ENCODE data around the gene PCYT1A. TPM values are rescaled to one million over a fixed set of nuclear protein-coding genes. Genes with fewer than 3 reads are reported as not detected.

PCYT1A gene
- total and polyA plus RNA-seq, 10 of the 15 experiments (the other 5 are each of a cell fraction or from before 2014, with no cell fraction given) = 10.8 to 64.3 (median 48.6) TPM

DNA sequence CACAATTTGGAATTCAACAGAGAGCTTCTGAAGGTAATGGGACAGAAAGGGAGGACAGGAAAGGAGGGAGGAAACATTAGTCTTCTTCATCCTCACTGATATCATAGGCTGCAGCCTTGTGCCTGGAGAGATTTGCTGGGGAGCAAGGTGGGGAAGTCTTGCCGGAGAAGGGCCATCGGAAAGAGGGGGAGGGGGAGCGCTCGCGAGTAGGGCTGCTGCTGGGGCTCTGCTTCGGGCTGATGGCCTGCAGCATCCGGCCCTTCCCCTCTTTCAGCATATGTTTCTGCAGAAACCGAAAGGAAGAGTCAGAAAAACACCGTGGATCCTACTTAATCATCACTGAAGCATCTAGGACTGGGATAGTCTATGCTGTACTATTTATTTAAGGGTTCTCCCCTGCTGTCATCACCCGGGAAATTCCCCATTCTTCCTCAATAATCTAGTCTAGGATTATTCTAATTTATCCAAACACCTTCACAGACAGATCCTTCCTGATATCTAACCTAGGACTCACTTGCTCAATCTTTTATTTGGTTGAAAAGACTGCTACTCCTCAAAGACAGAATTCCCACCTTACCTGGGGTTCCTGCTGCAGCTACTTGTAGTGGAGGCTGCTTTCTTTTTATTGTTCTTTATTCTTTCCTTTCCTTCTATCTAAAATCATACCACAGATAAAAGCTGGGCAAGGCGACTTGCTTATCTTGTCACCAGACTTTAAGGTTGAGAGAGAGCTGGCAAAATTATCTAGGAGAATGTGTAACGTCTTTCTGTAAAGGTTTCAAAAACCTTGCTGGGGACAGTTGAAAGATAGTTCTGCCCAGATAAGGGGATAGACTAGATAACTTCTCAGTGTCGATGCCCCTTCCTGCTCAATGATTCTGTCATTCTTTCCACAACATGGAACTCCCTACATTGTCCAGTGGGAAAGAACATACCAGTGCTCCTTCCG is 48.6 kb downstream of the PCYT1A start (continued):
- no peak for TF ChIP-seq POU2F2 (IDR thresholded peaks at IDR 0.05; ENCODE audit: borderline replicate concordance, low read depth, low read length)
- TF ChIP-seq CBX5 (IDR thresholded peaks at IDR 0.05; ENCODE audit: low read depth) = no peak

- intact Hi-C loops (cut with micrococcal nuclease; ENCODE audit: unreplicated experiment) = no loop called here
- CTCF ChIA-PET = interaction anchor here (1.0 kb wide), 1 partner anchor 285 kb away, joined by 3 read pairs; no protein-coding TSS in a partner anchor
- WGBS (ENCODE audit: insufficient coverage, insufficient replicate concordance, low lambda C conversion rate, missing lambda C conversion rate) = 91% methylated on average over 5 of the region's 5 CpGs
Measured at GRCh38 chr3:196237203-196237602, 50.3 kb downstream of the PCYT1A start.

More at GRCh38 chr3:196237203-196237602, 50.3 kb downstream of the PCYT1A start:
- no peak for ATAC-seq
- no peak for FAIRE-seq
- TF ChIP-seq, protein P1, sequence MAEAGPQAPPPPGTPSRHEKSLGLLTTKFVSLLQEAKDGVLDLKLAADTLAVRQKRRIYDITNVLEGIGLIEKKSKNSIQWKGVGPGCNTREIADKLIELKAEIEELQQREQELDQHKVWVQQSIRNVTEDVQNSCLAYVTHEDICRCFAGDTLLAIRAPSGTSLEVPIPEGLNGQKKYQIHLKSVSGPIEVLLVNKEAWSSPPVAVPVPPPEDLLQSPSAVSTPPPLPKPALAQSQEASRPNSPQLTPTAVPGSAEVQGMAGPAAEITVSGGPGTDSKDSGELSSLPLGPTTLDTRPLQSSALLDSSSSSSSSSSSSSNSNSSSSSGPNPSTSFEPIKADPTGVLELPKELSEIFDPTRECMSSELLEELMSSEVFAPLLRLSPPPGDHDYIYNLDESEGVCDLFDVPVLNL (IDR thresholded peaks at IDR 0.05; ENCODE audit: low read depth, low read length) = no peak
- TF ChIP-seq ATF7 (IDR thresholded peaks at IDR 0.05; ENCODE audit: low read depth) = no peak
- TF ChIP-seq SUPT20H (IDR thresholded peaks at IDR 0.05; ENCODE audit: borderline replicate concordance, control insufficient read depth, low read depth, low read length) = no peak
- peak; percentile 49; the same call in 1 of the 2 replicates for TF ChIP-seq RUNX3 (IDR thresholded peaks at IDR 0.05; ENCODE audit: low read length)
- TF ChIP-seq RAD51 (IDR thresholded peaks at IDR 0.05) = peak; percentile 83
- peak in 1 of 2 experiments; percentile 26; a peak in 1 of 4 replicates for TF ChIP-seq IKZF2 (IDR thresholded peaks at IDR 0.05)
- TF ChIP-seq BHLHE40 (IDR thresholded peaks at IDR 0.05; ENCODE audit: borderline replicate concordance in 1 of 2, low read depth in 2 of 2, low read length in 1 of 2) = peak; percentile 84 to 91
- no peak for TF ChIP-seq HDGF (IDR thresholded peaks at IDR 0.05)
- TF ChIP-seq MEF2B (IDR thresholded peaks at IDR 0.05; ENCODE audit: partially characterized antibody, poor library complexity, severe bottlenecking) = peak; percentile 27
- TF ChIP-seq PML (IDR thresholded peaks at IDR 0.05; ENCODE audit: low read length) = no peak
- no peak for TF ChIP-seq PAX5 (IDR thresholded peaks at IDR 0.05; ENCODE audit: borderline replicate concordance, low read depth, low read length)
- no peak for TF ChIP-seq POU2F2 (IDR thresholded peaks at IDR 0.05; ENCODE audit: borderline replicate concordance, low read depth, low read length)
- TF ChIP-seq SRF (IDR thresholded peaks at IDR 0.05; ENCODE audit: low read depth in 2 of 2, low read length in 2 of 2) = no peak
- TF ChIP-seq, protein P2, sequence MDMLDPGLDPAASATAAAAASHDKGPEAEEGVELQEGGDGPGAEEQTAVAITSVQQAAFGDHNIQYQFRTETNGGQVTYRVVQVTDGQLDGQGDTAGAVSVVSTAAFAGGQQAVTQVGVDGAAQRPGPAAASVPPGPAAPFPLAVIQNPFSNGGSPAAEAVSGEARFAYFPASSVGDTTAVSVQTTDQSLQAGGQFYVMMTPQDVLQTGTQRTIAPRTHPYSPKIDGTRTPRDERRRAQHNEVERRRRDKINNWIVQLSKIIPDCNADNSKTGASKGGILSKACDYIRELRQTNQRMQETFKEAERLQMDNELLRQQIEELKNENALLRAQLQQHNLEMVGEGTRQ (IDR thresholded peaks at IDR 0.05; ENCODE audit: borderline replicate concordance, low read depth, low read length) = 0 out of 2 replicates have a peak, but pooled peaks have one; percentile 12
- TF ChIP-seq SIX5 (IDR thresholded peaks at IDR 0.05; ENCODE audit: low read depth, low read length, severe bottlenecking) = no peak
- TF ChIP-seq, protein P3, sequence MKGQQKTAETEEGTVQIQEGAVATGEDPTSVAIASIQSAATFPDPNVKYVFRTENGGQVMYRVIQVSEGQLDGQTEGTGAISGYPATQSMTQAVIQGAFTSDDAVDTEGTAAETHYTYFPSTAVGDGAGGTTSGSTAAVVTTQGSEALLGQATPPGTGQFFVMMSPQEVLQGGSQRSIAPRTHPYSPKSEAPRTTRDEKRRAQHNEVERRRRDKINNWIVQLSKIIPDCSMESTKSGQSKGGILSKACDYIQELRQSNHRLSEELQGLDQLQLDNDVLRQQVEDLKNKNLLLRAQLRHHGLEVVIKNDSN (IDR thresholded peaks at IDR 0.05; ENCODE audit: borderline replicate concordance, extremely low read length, insufficient read depth, low read depth, low read length) = peak; percentile 42
- H3K36me3 ChIP-seq (ENCODE audit: control insufficient read depth in 2 of 2, insufficient read depth in 2 of 2, low read length in 1 of 2) = peaks cover 2 to 7% of the 10 kb centered on the region in 2 experiments; a peak in 3 of 4 replicates
- H3K27me3 ChIP-seq (replicated peaks in 1 of 2; ENCODE audit: control insufficient read depth in 2 of 2, insufficient read depth in 2 of 2, low read length in 1 of 2) = no peaks in the 10 kb centered on the region
- no peaks in the 10 kb centered on the region for H3K9me3 ChIP-seq (replicated peaks; ENCODE audit: control insufficient read depth, insufficient read depth, low read length)
- no peak overlapping the region for H3K4me3 ChIP-seq
- ChIA-PET SMC1A (ENCODE audit: uncharacterized antibody, unreplicated experiment) (no interaction called here), POLR2A (no interaction called here), RAD21 (ENCODE audit: unreplicated experiment) (no interaction called here)
- peak overlapping the region; percentile 20; the same call in 1 of the 2 replicates for H3K27ac ChIP-seq (ENCODE audit: control insufficient read depth, insufficient read depth)
- no peaks in the 10 kb centered on the region for H3K79me2 ChIP-seq (ENCODE audit: control insufficient read depth, insufficient read depth, low read length)
- H3K9ac ChIP-seq (ENCODE audit: control insufficient read depth, insufficient read depth, low read length) = no peak overlapping the region; the same call in 1 of the 2 replicates
- peaks cover 25% of the 10 kb centered on the region for H3K4me1 ChIP-seq (ENCODE audit: control insufficient read depth, insufficient read depth, low read length)
- H2AFZ ChIP-seq (ENCODE audit: control insufficient read depth, low read depth, low read length) = no peak overlapping the region
- no peaks in the 10 kb centered on the region for H4K20me1 ChIP-seq (ENCODE audit: control insufficient read depth, insufficient read depth)
- DNase-seq (ENCODE audit: low read depth, low spot score) = no peak
- no peak overlapping the region for H3K4me2 ChIP-seq (ENCODE audit: control insufficient read depth, insufficient read depth)
- in situ Hi-C loops (cut with MboI) = no loop called here
- BruUV-seq (replicated peaks) = no TSS peak

All from GM12878 (cell line).